ENCODE data around the gene HOXB9. TPM values are rescaled to one million over a fixed set of nuclear protein-coding genes. Genes with fewer than 3 reads are reported as not detected.
A peak's percentile ranks its signal among the peaks of the same experiment; 100 is the strongest.

Gene HOXB9
- total and polyA plus RNA-seq, 2 donors: 0.35 to 0.85 TPM

DNA sequence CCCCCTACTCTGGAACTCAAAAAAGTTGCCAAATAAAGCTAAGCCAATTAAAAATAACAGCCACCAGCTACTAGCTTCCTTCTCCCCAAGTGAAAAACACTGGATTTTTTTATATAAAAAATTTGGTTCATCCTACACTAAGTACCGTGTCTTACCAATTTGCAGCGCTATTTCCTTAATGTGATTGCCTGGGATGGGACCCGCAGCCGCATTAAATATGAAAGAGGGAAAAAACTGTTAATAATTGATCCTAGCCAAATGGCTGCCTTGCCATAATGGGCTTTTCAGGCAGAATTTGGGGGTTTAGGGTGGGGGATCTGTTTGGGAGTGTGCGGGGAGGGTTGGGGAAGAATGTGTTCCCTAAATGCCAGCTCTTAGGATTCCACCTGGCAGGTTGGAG, 2.0 kb downstream of the HOXB9 start:
- Histone ChIP-seq H3K4me1 (ENCODE audit: insufficient read depth) (no peaks in the 10 kb centered on the region), H3K4me3 (ENCODE audit: low read depth, low read length) (no peak overlapping the region), H3K27ac (ENCODE audit: low read depth) (no peak overlapping the region), H3K36me3 (ENCODE audit: insufficient read depth) (no peaks in the 10 kb centered on the region)
- no peak for DNase-seq (ENCODE audit: extremely low spot score)
- 31% methylated on average over 5 of the region's 5 CpGs for WGBS

GRCh38 chr17:48623583-48623982, 2.6 kb downstream of the HOXB9 start:
- 26% methylated on average over 4 of the region's 4 CpGs for WGBS
- no peak overlapping the region for H3K4me3 ChIP-seq (ENCODE audit: low read depth, low read length)
- no peaks in the 10 kb centered on the region for H3K4me1 ChIP-seq (ENCODE audit: insufficient read depth)
- H3K27ac ChIP-seq (ENCODE audit: low read depth): no peak overlapping the region
- no peak for DNase-seq (ENCODE audit: extremely low spot score)
- no peaks in the 10 kb centered on the region for H3K36me3 ChIP-seq (ENCODE audit: insufficient read depth)

- Histone ChIP-seq H3K4me3 (ENCODE audit: low read depth, low read length) (no peak overlapping the region), H3K27ac (ENCODE audit: low read depth) (no peak overlapping the region), H3K4me1 (ENCODE audit: insufficient read depth) (no peaks in the 10 kb centered on the region), H3K36me3 (ENCODE audit: insufficient read depth) (no peaks in the 10 kb centered on the region)
- no peak for DNase-seq (ENCODE audit: extremely low spot score)
- 33% methylated on average over 11 of the region's 11 CpGs for WGBS
These were observed 3.3 kb downstream of the HOXB9 start for GRCh38 chr17:48622857-48623256.

GRCh38 chr17:48621410-48622392, 4.5 kb downstream of the HOXB9 start:
- Histone ChIP-seq H3K27ac (ENCODE audit: low read depth) (no peak overlapping the region), H3K4me3 (ENCODE audit: low read depth, low read length) (no peak overlapping the region), H3K36me3 (ENCODE audit: insufficient read depth) (no peaks in the 10 kb centered on the region), H3K4me1 (ENCODE audit: insufficient read depth) (no peaks in the 10 kb centered on the region)
- WGBS: 28% methylated on average over 41 of the region's 41 CpGs
- no peak for DNase-seq (ENCODE audit: extremely low spot score)

- H3K4me3 ChIP-seq (ENCODE audit: low read depth, low read length): no peak overlapping the region
- H3K4me1 ChIP-seq (ENCODE audit: insufficient read depth): no peaks in the 10 kb centered on the region
- H3K27ac ChIP-seq (ENCODE audit: low read depth): no peak overlapping the region
- H3K36me3 ChIP-seq (ENCODE audit: insufficient read depth): no peaks in the 10 kb centered on the region
- WGBS: 44% methylated on average over 6 of the region's 6 CpGs
- no peak for DNase-seq (ENCODE audit: extremely low spot score)
These were observed 5.6 kb downstream of the HOXB9 start for GRCh38 chr17:48620461-48621139.

DNA sequence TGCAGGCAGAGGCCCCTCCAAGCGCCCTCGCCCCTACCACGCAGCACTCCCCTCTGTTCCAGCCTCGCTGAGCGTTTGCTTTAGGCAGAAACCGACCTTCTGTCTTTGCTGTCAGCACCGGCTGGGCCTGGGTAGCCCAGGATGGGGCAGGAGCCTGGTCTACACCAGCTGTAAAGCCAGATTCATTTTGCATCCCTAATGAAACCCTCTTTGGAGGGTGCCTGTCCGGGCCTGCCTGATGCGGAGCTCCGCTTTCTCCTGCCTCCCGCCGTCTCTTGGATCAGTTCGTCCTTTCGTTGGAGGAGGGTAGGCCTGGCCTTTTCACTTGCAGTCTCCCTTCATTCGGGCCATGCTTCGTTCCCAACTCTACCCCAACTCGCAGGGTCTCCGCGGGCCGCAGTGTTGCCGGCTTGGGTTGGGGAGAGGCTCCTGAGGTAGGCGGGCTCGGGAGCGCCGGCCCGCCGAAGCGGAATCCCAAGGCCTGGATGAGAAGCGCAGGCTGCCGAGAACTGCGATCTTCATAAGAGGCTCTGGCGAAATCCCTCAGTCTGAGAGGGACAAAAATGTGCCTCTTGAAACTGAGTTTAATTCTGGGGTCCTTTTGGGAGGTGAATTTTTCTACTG, 6.2 kb downstream of the HOXB9 start:
- 35% methylated on average over 32 of the region's 32 CpGs for WGBS
- no peak overlapping the region for H3K4me3 ChIP-seq (ENCODE audit: low read depth, low read length)
- no peak for DNase-seq (ENCODE audit: extremely low spot score)
- no peak overlapping the region for H3K27ac ChIP-seq (ENCODE audit: low read depth)
- no peaks in the 10 kb centered on the region for H3K36me3 ChIP-seq (ENCODE audit: insufficient read depth)
- H3K4me1 ChIP-seq (ENCODE audit: insufficient read depth): no peaks in the 10 kb centered on the region

- 5% methylated on average over 25 of the region's 25 CpGs for WGBS
- no peak overlapping the region for H3K4me3 ChIP-seq (ENCODE audit: low read depth, low read length)
- no peak overlapping the region for H3K27ac ChIP-seq (ENCODE audit: low read depth)
- no peaks in the 10 kb centered on the region for H3K36me3 ChIP-seq (ENCODE audit: insufficient read depth)
- H3K4me1 ChIP-seq (ENCODE audit: insufficient read depth): no peaks in the 10 kb centered on the region
- no peak for DNase-seq (ENCODE audit: extremely low spot score)
These were observed 7.8 kb downstream of the HOXB9 start for GRCh38 chr17:48618256-48618896.

- DNase-seq (ENCODE audit: extremely low spot score): no peak
- Histone ChIP-seq H3K4me1 (ENCODE audit: insufficient read depth) (no peaks in the 10 kb centered on the region), H3K4me3 (ENCODE audit: low read depth, low read length) (no peak overlapping the region), H3K27ac (ENCODE audit: low read depth) (no peak overlapping the region), H3K36me3 (ENCODE audit: insufficient read depth) (no peaks in the 10 kb centered on the region)
- 12% methylated on average over 43 of the region's 43 CpGs for WGBS
These were observed 8.5 kb downstream of the HOXB9 start for GRCh38 chr17:48617471-48618255.

GRCh38 chr17:48616717-48617470, 9.3 kb downstream of the HOXB9 start:
- H3K4me1 ChIP-seq (ENCODE audit: insufficient read depth): no peaks in the 10 kb centered on the region
- H3K36me3 ChIP-seq (ENCODE audit: insufficient read depth): no peaks in the 10 kb centered on the region
- no peak overlapping the region for H3K4me3 ChIP-seq (ENCODE audit: low read depth, low read length)
- H3K27ac ChIP-seq (ENCODE audit: low read depth): no peak overlapping the region
- no peak for DNase-seq (ENCODE audit: extremely low spot score)
- 23% methylated on average over 15 of the region's 15 CpGs for WGBS

DNA sequence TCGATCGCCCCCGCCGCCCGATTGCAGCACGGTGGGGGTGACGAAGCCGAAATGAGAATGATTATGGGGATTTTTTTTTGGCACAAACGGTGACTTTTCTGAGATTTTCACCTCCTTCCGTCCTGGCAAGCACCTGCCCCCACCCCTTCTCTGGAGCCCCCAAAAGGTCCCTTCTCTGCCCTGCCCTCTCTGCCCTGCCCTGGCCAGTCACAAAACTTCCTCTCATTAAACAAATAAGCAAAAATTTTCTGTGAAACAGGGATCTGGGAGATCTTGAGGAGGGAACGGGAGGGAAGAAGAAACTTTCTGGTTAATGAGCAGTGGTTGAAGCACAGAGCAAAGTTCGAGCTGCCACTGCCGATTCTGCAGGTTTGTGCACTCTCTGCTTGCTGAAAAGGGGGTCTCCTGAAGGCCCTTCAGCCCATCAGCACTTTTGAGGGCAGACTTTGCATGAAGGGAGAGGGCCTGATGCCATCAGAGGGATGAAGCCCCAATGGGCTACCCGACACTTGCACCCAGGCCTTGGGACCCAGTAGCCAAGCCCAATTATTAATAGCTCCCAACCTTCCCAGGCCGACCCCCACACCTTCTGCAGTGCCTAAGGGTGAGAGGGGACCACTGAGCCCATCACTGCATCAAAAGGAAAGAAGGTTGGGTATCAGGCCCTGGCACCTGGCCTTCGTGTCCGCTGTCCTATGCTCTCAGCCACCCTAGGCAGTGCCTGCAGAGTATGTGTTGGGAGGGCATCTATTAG, 10.0 kb downstream of the HOXB9 start:
- Histone ChIP-seq H3K4me1 (ENCODE audit: insufficient read depth) (no peaks in the 10 kb centered on the region), H3K4me3 (ENCODE audit: low read depth, low read length) (no peak overlapping the region), H3K27ac (ENCODE audit: low read depth) (no peak overlapping the region), H3K36me3 (ENCODE audit: insufficient read depth) (no peaks in the 10 kb centered on the region)
- 22% methylated on average over 17 of the region's 17 CpGs for WGBS
- DNase-seq (ENCODE audit: extremely low spot score): no peak

DNA sequence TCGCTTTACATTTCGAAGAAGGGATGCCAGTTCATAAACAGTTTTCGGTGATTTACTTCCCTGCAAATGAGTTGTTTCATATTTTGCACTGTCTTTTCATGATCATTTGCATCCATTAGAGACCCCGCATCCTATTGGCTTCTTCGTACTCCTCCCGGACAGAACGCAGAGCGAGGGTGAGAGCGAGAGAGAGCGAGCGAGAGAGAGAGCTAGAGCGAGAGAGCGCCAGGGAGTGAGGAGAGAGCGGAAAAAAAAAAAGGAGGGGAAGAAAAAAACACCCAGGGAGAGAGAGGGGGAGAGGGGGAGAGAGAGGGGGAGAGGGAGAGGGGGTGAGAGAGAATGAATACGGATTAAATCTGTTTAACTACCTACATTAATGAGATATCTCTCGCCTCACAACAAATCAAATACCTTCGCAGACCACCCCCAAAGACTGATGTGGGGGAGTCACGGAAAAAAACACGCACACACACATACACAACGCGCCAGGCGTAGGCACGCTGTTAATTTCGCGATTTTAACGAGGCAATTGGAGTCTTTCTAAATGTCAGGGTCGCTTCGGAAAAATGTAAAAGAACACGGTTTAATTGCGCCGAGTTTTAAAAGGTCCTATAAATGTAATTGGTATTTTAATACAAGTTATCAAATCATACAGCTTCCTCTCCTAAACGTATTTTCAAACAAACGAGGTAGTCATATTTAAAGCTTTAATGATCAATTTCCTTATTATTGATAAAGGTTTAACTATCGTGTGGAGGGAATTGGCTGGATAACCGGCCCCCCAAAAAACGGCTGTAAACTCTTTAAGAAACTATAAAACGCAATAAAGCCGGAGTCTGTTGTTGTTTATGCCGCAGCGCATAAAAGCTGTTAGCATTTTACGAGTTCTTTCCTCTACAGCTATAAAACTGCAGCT, 10.9 kb downstream of the HOXB9 start, which contains the start of gene HOXB8:
TSS of gene HOXB8 (minus strand) at position 246 of the 916 bp plus-strand sequence. CDS start 588 bp downstream, outside the sequence.
- H3K4me1 ChIP-seq (ENCODE audit: insufficient read depth): no peaks in the 10 kb centered on the region
- WGBS: 15% methylated on average over 41 of the region's 41 CpGs
- peak within 1 kb of the TSS; percentile 15 for H3K4me3 ChIP-seq (ENCODE audit: low read depth, low read length)
- DNase-seq (ENCODE audit: extremely low spot score): no peak
- no peak within 1 kb of the TSS for H3K27ac ChIP-seq (ENCODE audit: low read depth)
- no peaks in the 10 kb centered on the region for H3K36me3 ChIP-seq (ENCODE audit: insufficient read depth)

Measured in urinary bladder (tissue), 4 donors.